NCI-H345 treated with DMSO at 0.1 percent for 48 hours (cell line): ENCODE measurements around the gene METTL26.

Experiments
- DNase-seq: peaks from one replicate; lab custom pipeline; 2025; ENCODE audit not compliant: unreplicated experiment; lab: John Stamatoyannopoulos, UW

Gene METTL26

GRCh38 chr16:625977-626765 is 9.9 kb downstream of the METTL26 start:
- DNase-seq: no peak

GRCh38 chr16:625117-625976 is 10.8 kb downstream of the METTL26 start:
- no peak for DNase-seq

GRCh38 chr16:624526-625070 is 11.5 kb downstream of the METTL26 start:
- no peak for DNase-seq

GRCh38 chr16:622920-623280 is 13.2 kb downstream of the METTL26 start:
- DNase-seq: no peak

GRCh38 chr16:621526-622105 is 14.5 kb downstream of the METTL26 start:
- no peak for DNase-seq

GRCh38 chr16:620700-621525 is 15.2 kb downstream of the METTL26 start:
- DNase-seq: no peak

GRCh38 chr16:619476-620100 is 16.5 kb downstream of the METTL26 start:
- DNase-seq: no peak

GRCh38 chr16:617855-618254 is 18.2 kb downstream of the METTL26 start:
- DNase-seq: no peak

- DNase-seq: no peak
Observed at GRCh38 chr16:616733-617586, 19.1 kb downstream of the METTL26 start.

GRCh38 chr16:615122-615521 is 21.0 kb downstream of the METTL26 start:
- DNase-seq: no peak

- DNase-seq: no peak
Observed at GRCh38 chr16:610513-611381, 25.4 kb downstream of the METTL26 start.

- no peak for DNase-seq
Observed at GRCh38 chr16:609984-610383, 26.1 kb downstream of the METTL26 start.

GRCh38 chr16:609316-609715 is 26.8 kb downstream of the METTL26 start:
- DNase-seq: no peak

- DNase-seq: peak; percentile 61
Observed at GRCh38 chr16:608019-608418, 28.1 kb downstream of the METTL26 start.

GRCh38 chr16:606656-607307 is 29.3 kb downstream of the METTL26 start:
- no peak for DNase-seq

- no peak for DNase-seq
Observed at GRCh38 chr16:603933-604332, 32.2 kb downstream of the METTL26 start.

- DNase-seq: no peak
Observed at GRCh38 chr16:600781-601180, 35.3 kb downstream of the METTL26 start.
